Measurements from ENCODE around the gene TMEM59L. TPM values are rescaled to one million over a fixed set of nuclear protein-coding genes. Genes with fewer than 3 reads are reported as not detected.

TMEM59L gene
- total and polyA plus RNA-seq, 2 of the 13 experiments (the other 11 are each of a cell fraction or from before 2014, with no cell fraction given): 0.97 to 5.5 TPM

DNA sequence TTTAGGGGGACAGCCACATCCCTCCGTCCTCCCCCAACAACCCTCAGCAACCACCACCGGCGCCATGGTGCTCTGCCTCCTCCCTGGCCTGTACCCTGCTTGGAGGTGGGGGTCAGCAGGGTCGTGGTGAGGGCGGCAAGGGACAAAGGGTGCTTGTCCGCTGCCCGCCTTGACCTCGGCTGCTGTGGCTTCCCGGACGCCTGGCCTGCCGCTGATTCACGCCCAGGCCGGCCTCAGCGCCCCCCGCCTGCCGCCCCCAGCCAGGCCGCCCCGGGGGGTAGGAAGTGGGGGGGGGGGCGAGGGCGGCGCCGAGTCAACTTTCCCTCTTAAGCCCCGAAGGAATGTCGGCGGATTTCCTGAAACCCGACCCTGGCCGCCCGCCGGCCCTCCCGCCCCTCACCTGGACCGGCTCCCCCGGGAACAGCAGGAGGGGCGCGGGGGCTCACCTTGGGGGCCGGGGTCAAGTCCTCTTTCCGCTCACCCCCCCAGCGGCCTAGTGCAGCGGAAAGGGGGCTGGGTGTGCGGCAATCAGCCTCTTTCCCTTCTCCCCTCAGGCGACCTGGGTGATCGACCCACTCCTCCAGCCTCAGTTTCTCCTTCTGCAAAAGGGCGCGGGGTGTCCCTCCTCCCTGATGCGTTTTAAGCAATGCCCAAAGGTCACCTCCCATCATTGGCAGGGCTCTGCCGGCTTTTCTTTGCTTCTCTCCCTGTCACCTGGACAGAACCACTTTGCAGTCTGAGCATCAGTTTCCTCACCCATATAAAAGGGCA lies 1.9 kb upstream of the TMEM59L start (continued):
- TF ChIP-seq, protein P1, sequence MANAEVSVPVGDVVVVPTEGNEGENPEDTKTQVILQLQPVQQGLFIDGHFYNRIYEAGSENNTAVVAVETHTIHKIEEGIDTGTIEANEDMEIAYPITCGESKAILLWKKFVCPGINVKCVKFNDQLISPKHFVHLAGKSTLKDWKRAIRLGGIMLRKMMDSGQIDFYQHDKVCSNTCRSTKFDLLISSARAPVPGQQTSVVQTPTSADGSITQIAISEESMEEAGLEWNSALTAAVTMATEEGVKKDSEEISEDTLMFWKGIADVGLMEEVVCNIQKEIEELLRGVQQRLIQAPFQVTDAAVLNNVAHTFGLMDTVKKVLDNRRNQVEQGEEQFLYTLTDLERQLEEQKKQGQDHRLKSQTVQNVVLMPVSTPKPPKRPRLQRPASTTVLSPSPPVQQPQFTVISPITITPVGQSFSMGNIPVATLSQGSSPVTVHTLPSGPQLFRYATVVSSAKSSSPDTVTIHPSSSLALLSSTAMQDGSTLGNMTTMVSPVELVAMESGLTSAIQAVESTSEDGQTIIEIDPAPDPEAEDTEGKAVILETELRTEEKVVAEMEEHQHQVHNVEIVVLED (CRISPR knock-in tag; IDR thresholded peaks at IDR 0.05; ENCODE audit: borderline replicate concordance): no peak; the same call in 1 of the 2 replicates
- TF ChIP-seq KLF13 (CRISPR knock-in tag; IDR thresholded peaks at IDR 0.05) (no peak), TCF12 (IDR thresholded peaks at IDR 0.05) (no peak), TCF12 (CRISPR knock-in tag; IDR thresholded peaks at IDR 0.05) (peak; percentile 77), RFXAP (CRISPR knock-in tag; IDR thresholded peaks at IDR 0.05; ENCODE audit: borderline replicate concordance) (peak; percentile 40; the same call in 1 of the 2 replicates), SMAD1 (CRISPR knock-in tag; IDR thresholded peaks at IDR 0.05; ENCODE audit: borderline replicate concordance, low read depth) (no peak), ZSCAN20 (CRISPR knock-in tag; IDR thresholded peaks at IDR 0.05; ENCODE audit: borderline replicate concordance) (0 out of 2 replicates have a peak, but pooled peaks have one; percentile 59), ZFX (CRISPR knock-in tag; IDR thresholded peaks at IDR 0.05; ENCODE audit: low read depth) (peak; percentile 67), BHLHE40 (IDR thresholded peaks at IDR 0.05; ENCODE audit: low read length) (no peak), EP300 (IDR thresholded peaks at IDR 0.05; ENCODE audit: low read depth in 2 of 2, low read length in 2 of 2) (peak in 1 of 2 experiments; percentile 70; a peak in 1 of 4 replicates), EP300 (CRISPR knock-in tag; IDR thresholded peaks at IDR 0.05; ENCODE audit: borderline replicate concordance) (peak; percentile 93), MIER2 (CRISPR knock-in tag; IDR thresholded peaks at IDR 0.05) (no peak), ZNF788 (CRISPR knock-in tag; IDR thresholded peaks at IDR 0.05; ENCODE audit: borderline replicate concordance) (peak; percentile 90; the same call in 1 of the 2 replicates)
- TF ChIP-seq, protein P2, sequence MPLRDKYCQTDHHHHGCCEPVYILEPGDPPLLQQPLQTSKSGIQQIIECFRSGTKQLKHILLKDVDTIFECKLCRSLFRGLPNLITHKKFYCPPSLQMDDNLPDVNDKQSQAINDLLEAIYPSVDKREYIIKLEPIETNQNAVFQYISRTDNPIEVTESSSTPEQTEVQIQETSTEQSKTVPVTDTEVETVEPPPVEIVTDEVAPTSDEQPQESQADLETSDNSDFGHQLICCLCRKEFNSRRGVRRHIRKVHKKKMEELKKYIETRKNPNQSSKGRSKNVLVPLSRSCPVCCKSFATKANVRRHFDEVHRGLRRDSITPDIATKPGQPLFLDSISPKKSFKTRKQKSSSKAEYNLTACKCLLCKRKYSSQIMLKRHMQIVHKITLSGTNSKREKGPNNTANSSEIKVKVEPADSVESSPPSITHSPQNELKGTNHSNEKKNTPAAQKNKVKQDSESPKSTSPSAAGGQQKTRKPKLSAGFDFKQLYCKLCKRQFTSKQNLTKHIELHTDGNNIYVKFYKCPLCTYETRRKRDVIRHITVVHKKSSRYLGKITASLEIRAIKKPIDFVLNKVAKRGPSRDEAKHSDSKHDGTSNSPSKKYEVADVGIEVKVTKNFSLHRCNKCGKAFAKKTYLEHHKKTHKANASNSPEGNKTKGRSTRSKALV (CRISPR knock-in tag; IDR thresholded peaks at IDR 0.05): peak; percentile 63
- TF ChIP-seq, protein P3, sequence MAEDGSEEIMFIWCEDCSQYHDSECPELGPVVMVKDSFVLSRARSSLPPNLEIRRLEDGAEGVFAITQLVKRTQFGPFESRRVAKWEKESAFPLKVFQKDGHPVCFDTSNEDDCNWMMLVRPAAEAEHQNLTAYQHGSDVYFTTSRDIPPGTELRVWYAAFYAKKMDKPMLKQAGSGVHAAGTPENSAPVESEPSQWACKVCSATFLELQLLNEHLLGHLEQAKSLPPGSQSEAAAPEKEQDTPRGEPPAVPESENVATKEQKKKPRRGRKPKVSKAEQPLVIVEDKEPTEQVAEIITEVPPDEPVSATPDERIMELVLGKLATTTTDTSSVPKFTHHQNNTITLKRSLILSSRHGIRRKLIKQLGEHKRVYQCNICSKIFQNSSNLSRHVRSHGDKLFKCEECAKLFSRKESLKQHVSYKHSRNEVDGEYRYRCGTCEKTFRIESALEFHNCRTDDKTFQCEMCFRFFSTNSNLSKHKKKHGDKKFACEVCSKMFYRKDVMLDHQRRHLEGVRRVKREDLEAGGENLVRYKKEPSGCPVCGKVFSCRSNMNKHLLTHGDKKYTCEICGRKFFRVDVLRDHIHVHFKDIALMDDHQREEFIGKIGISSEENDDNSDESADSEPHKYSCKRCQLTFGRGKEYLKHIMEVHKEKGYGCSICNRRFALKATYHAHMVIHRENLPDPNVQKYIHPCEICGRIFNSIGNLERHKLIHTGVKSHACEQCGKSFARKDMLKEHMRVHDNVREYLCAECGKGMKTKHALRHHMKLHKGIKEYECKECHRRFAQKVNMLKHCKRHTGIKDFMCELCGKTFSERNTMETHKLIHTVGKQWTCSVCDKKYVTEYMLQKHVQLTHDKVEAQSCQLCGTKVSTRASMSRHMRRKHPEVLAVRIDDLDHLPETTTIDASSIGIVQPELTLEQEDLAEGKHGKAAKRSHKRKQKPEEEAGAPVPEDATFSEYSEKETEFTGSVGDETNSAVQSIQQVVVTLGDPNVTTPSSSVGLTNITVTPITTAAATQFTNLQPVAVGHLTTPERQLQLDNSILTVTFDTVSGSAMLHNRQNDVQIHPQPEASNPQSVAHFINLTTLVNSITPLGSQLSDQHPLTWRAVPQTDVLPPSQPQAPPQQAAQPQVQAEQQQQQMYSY (CRISPR knock-in tag; IDR thresholded peaks at IDR 0.05): no peak
- TF ChIP-seq, protein P4, sequence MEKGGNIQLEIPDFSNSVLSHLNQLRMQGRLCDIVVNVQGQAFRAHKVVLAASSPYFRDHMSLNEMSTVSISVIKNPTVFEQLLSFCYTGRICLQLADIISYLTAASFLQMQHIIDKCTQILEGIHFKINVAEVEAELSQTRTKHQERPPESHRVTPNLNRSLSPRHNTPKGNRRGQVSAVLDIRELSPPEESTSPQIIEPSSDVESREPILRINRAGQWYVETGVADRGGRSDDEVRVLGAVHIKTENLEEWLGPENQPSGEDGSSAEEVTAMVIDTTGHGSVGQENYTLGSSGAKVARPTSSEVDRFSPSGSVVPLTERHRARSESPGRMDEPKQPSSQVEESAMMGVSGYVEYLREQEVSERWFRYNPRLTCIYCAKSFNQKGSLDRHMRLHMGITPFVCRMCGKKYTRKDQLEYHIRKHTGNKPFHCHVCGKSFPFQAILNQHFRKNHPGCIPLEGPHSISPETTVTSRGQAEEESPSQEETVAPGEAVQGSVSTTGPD (CRISPR knock-in tag; IDR thresholded peaks at IDR 0.05): no peak
- TF ChIP-seq, protein P5, sequence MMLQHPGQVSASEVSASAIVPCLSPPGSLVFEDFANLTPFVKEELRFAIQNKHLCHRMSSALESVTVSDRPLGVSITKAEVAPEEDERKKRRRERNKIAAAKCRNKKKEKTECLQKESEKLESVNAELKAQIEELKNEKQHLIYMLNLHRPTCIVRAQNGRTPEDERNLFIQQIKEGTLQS (CRISPR knock-in tag; IDR thresholded peaks at IDR 0.05): no peak
